K562 (cell line): ENCODE measurements around the gene TUT7. TPM values are rescaled to one million over a fixed set of nuclear protein-coding genes. Genes with fewer than 3 reads are reported as not detected.
"Not testable (repeated sequence)": the region's sequence is repeated elsewhere in the genome, so short reads cannot be mapped to it uniquely, and the experiment has no call there.

Experiments used
- ATAC-seq: fragments of 200-7000 bp; cut with Tn5 transposase; 3 replicates; pipeline ENCODE4 v1.9.1; 2020; ENCODE audit warnings: moderate library complexity
- BruUV-seq: library from RNA; stranded (reverse); fragments of 400-500 nt; replicated peaks from 2 replicates; lab custom pipeline; 2021; lab: Mats Ljungman, UMichigan
- CTCF ChIA-PET: fragments of 300-600 bp; formaldehyde crosslinking; extraction: SDS; loops from one replicate; lab custom pipeline; 2021; ENCODE audit warnings: low intra/inter-chr PET ratio; lab: Yijun Ruan, JAX
- POLR2A ChIA-PET: fragments of 300-600, 350-650 bp; sonication (Branson Sonifier 250); formaldehyde crosslinking; extraction: SDS; loops from one replicate; lab custom pipeline; 2021; ENCODE audit warnings: antibody characterized with exemption, inconsistent platforms; lab: Yijun Ruan, JAX
- DNase-seq, 4 experiments: peaks; one replicate each; pipeline versions ENCODE4 v3.0.0 to v3.0.0-alpha.2; 2011 to 2018; ENCODE audit warnings: low spot score in 3 of 4, mixed read lengths in 3 of 4; ENCODE audit errors: extremely low read depth in 1 of 4
- FAIRE-seq: peaks from 2 replicates; lab custom pipeline; 2011; peaks lifted over from hg19 to GRCh38; lab: Jason Lieb, UNC
- H2AFZ ChIP-seq: 2 replicates; pipeline ENCODE4 v1.6.0; 2011; ENCODE audit warnings: low read depth, low read length, control low read depth, inconsistent platforms
- H3K27ac ChIP-seq: fragments of 200-600 bp; 3 replicates; pipeline ENCODE4 v1.8.0; 2011; ENCODE audit warnings: low read depth, mild to moderate bottlenecking, control low read depth, inconsistent platforms, low read length, moderate library complexity, mixed read lengths; ENCODE audit errors: extremely low read depth
- H3K27me3 ChIP-seq, 2 experiments: fragments of 300-600 bp in 1 of 2; 2 replicates in 1 of 2; 3 replicates in 1 of 2; pipeline versions ENCODE4 v1.6.0 to v1.8.0; 2011; ENCODE audit warnings: inconsistent platforms in 2 of 2, low read length in 2 of 2, mild to moderate bottlenecking in 1 of 2, mixed read lengths in 1 of 2, moderate library complexity in 1 of 2; ENCODE audit not compliant: control insufficient read depth in 2 of 2, insufficient read depth in 2 of 2
- H3K36me3 ChIP-seq: fragments of 300-600 bp; 3 replicates; pipeline ENCODE4 v1.8.0; 2011; ENCODE audit warnings: mild to moderate bottlenecking, low read length, inconsistent platforms; ENCODE audit not compliant: control insufficient read depth, insufficient read depth
- H3K4me1 ChIP-seq, 2 experiments: fragments of 200-600 bp in 1 of 2; replicated peaks in 1 of 2; 2 replicates in 1 of 2; 3 replicates in 1 of 2; pipeline versions ENCODE4 v1.5.1 to v1.8.0; 2011; ENCODE audit warnings: inconsistent platforms in 2 of 2, low read length in 2 of 2, mild to moderate bottlenecking in 1 of 2, mixed read lengths in 1 of 2, moderate library complexity in 1 of 2; ENCODE audit not compliant: control insufficient read depth in 2 of 2, insufficient read depth in 2 of 2
- H3K4me2 ChIP-seq: 2 replicates; pipeline ENCODE4 v1.6.1; 2011; ENCODE audit warnings: low read length, control low read depth, inconsistent platforms, mixed read lengths; ENCODE audit not compliant: insufficient read depth
- H3K4me3 ChIP-seq: fragments of 200-600 bp; sonication (generic), shearing (Covaris generic); 2 replicates; pipeline ENCODE4 v1.5.1; 2016; ENCODE audit warnings: control low read depth, inconsistent platforms
- H3K79me2 ChIP-seq: fragments of 200-600 bp; 3 replicates; pipeline ENCODE4 v1.8.0; 2011; ENCODE audit warnings: low read length, inconsistent platforms; ENCODE audit not compliant: control insufficient read depth, insufficient read depth
- H3K9ac ChIP-seq, 2 experiments: 2 replicates each; pipeline versions ENCODE4 v1.6.0 to v1.6.1; 2011; ENCODE audit warnings: low read depth in 2 of 2, low read length in 2 of 2, control low read depth in 1 of 2, inconsistent platforms in 1 of 2, mild to moderate bottlenecking in 1 of 2, mixed read lengths in 1 of 2; ENCODE audit not compliant: insufficient read depth in 1 of 2
- H3K9me1 ChIP-seq: one replicate; pipeline ENCODE4 v1.6.0; 2011; ENCODE audit warnings: inconsistent platforms, mild to moderate bottlenecking, low read length, moderate library complexity; ENCODE audit not compliant: control insufficient read depth, insufficient read depth
- H3K9me3 ChIP-seq: replicated peaks from 2 replicates; pipeline ENCODE4 v1.5.1; 2011; ENCODE audit warnings: low read depth, low read length, inconsistent platforms; ENCODE audit not compliant: control insufficient read depth, insufficient read depth
- H4K20me1 ChIP-seq: replicated peaks from 2 replicates; pipeline ENCODE4 v1.6.1; 2011; ENCODE audit warnings: low read length, inconsistent platforms, mixed read lengths; ENCODE audit not compliant: control insufficient read depth, insufficient read depth
- CGGBP1 ChIP-seq: fragments of 250-450 bp; sonication (Bioruptor Pico); IDR thresholded peaks from 2 replicates; pipeline ENCODE4 v1.9.0; 2021; ENCODE audit warnings: mild to moderate bottlenecking
- EP300 ChIP-seq: IDR thresholded peaks from 2 replicates; pipeline ENCODE4 v1.6.1; 2012; ENCODE audit warnings: low read length, improper control_type of control experiment
- ETV5 ChIP-seq: sonication (generic); formaldehyde crosslinking; IDR thresholded peaks from 2 replicates; pipeline ENCODE4 v1.4.0; 2020; ENCODE audit warnings: low read depth, mild to moderate bottlenecking, missing genetic modification reagents
- HDAC8 ChIP-seq: fragments of 450-650 bp; IDR thresholded peaks from 2 replicates; pipeline ENCODE4 v1.6.1; 2016; ENCODE audit warnings: mild to moderate bottlenecking, missing genetic modification characterization, moderate library complexity, missing compliant biosample characterization
- HDGF ChIP-seq: fragments of 450-650 bp; IDR thresholded peaks from 2 replicates; pipeline ENCODE4 v1.6.1; 2016
- MAFF ChIP-seq: IDR thresholded peaks from 2 replicates; pipeline ENCODE4 v1.6.1; 2012; ENCODE audit warnings: low read length, improper control_type of control experiment
- PTRF ChIP-seq: fragments of 450-650 bp; IDR thresholded peaks from 2 replicates; pipeline ENCODE4 v1.6.1; 2016; ENCODE audit warnings: mild to moderate bottlenecking, missing genetic modification characterization, missing compliant biosample characterization
- TAF15 ChIP-seq: fragments of 200-400 bp; formaldehyde crosslinking; IDR thresholded peaks from 2 replicates; pipeline ENCODE4 v1.6.1; 2017; ENCODE audit warnings: mild to moderate bottlenecking, low read depth, low read length, moderate library complexity
- ZBTB5 ChIP-seq: fragments of 450-650 bp; IDR thresholded peaks from 2 replicates; pipeline ENCODE4 v1.6.1; 2017; ENCODE audit warnings: antibody characterized with exemption
- WGBS: fragments of 100-300 bp; shearing (Covaris generic); methylation state at CpG from one replicate; pipeline ENCODE4 v1.1.6; 2016; ENCODE audit warnings: low coverage, mixed read lengths; ENCODE audit not compliant: insufficient coverage; ENCODE audit errors: missing lambda C conversion rate; 5-methylcytosine and 5-hydroxymethylcytosine counted together
- in situ Hi-C: fragments of 300-500 bp; cut with MboI; formaldehyde crosslinking; loops from 4 replicates; pipeline ENCODE4 v1.15.0; 2018; ENCODE audit warnings: inconsistent platforms, mixed read lengths
- intact Hi-C: fragments of 100-400 bp; cut with micrococcal nuclease; formaldehyde crosslinking; loops from 2 replicates; pipeline ENCODE4 v1.14.2; 2022
- polyA plus RNA-seq, 8 experiments: library from polyadenylated mRNA; depleted of rRNA in 4 of 8; stranded (reverse) in 5 of 8; unstranded in 3 of 8; fragments of >200 nt; fragmentation: Nextera tagmentation in 2 of 8; fragmentation: Illumina TruSeq in 1 of 8; extraction: Ambion mirVana in 2 of 8; extraction: Trizol in 1 of 8; gene quantifications; 2 replicates each; pipeline versions ENCODE4 v1.2.1 to v1.2.3, GENCODE V29; 2011 to 2014; ENCODE audit warnings: inconsistent platforms in 1 of 8, missing spikeins in 1 of 8
- total RNA-seq, 7 experiments: library from RNA; depleted of rRNA in 6 of 7; stranded (reverse); fragments of >200 nt in 6 of 7; fragmentation: Illumina TruSeq in 2 of 7; extraction: Trizol in 2 of 7; gene quantifications; 2 replicates each; pipeline versions ENCODE4 v1.2.1 to v1.2.3, GENCODE V29; 2011 to 2021; ENCODE audit warnings: low replicate concordance in 1 of 7
- TF ChIP-seq, protein P1 (sequence below): sonication (generic); formaldehyde crosslinking; IDR thresholded peaks from 2 replicates; pipeline ENCODE4 v1.8.0; 2022; ENCODE audit warnings: mild to moderate bottlenecking, low read depth, missing genetic modification reagents

The TUT7 gene
- total and polyA plus RNA-seq, 9 of the 15 experiments (the other 6 are each of a cell fraction or from before 2014, with no cell fraction given) = 5.9 to 26.9 (median 15.2) TPM

DNA sequence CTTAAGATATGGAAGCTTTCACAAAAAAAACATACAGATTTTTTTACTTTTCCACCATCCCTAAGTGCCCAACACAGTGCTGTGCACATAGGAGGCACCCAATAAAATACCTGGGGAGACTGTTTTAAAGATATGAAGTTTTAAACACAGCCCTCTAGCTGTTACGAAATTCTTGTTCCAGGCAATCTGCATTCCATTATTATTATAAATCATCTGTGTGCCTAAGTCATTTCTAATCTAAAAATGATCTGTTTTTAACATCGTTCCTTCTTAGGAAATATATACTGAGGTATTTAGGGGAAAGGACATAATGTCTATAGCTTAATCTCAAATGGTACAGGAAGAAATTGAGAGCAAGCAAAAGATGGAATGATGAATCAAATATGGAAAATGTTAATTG is 39.1 kb downstream of the TUT7 start (continued):
- no peak for TF ChIP-seq EP300

GRCh38 chr9:86312959-86313358 is 41.3 kb downstream of the TUT7 start:
- H3K9ac ChIP-seq, H3K4me2 ChIP-seq, in situ Hi-C loops, H3K9me1 ChIP-seq, H4K20me1 ChIP-seq, H3K9me3 ChIP-seq, DNase-seq, H3K27me3 ChIP-seq, FAIRE-seq, H3K79me2 ChIP-seq, BruUV-seq, CTCF ChIA-PET, H3K27ac ChIP-seq, H2AFZ ChIP-seq, intact Hi-C loops, POLR2A ChIA-PET, H3K4me1 ChIP-seq, H3K4me3 ChIP-seq, ATAC-seq: not testable (repeated sequence)
- WGBS = 100% methylated on average over 1 of the region's 2 CpGs
- H3K36me3 ChIP-seq = peaks cover 69% of the 10 kb centered on the region; the same call in 2 of the 3 replicates

GRCh38 chr9:86308687-86309086 is 45.5 kb downstream of the TUT7 start:
- intact Hi-C loops = no loop called here
- H3K36me3 ChIP-seq = peaks cover 65% of the 10 kb centered on the region; the same call in 2 of the 3 replicates
- no peak overlapping the region for H3K4me2 ChIP-seq
- no peak overlapping the region for H3K4me3 ChIP-seq
- in situ Hi-C loops = no loop called here
- ATAC-seq (no peak), FAIRE-seq (no peak), DNase-seq (no peak)
- ChIA-PET POLR2A (no interaction called here), CTCF (no interaction called here)
- 100% methylated on average over 1 of the region's 1 CpG for WGBS
- BruUV-seq = no TSS peak
- H3K9ac ChIP-seq = no peak overlapping the region
- H3K27me3 ChIP-seq = no peaks in the 10 kb centered on the region
- H3K4me1 ChIP-seq = no peaks in the 10 kb centered on the region
- H4K20me1 ChIP-seq = no peaks in the 10 kb centered on the region
- no peaks in the 10 kb centered on the region for H3K9me1 ChIP-seq
- H3K9me3 ChIP-seq = no peaks in the 10 kb centered on the region
- no peaks in the 10 kb centered on the region for H3K79me2 ChIP-seq
- H2AFZ ChIP-seq = no peak overlapping the region
- no peak overlapping the region for H3K27ac ChIP-seq
- TF ChIP-seq TAF15 = no peak
- TF ChIP-seq ZBTB5 = no peak
- no peak for TF ChIP-seq MAFF
- TF ChIP-seq, protein P1, sequence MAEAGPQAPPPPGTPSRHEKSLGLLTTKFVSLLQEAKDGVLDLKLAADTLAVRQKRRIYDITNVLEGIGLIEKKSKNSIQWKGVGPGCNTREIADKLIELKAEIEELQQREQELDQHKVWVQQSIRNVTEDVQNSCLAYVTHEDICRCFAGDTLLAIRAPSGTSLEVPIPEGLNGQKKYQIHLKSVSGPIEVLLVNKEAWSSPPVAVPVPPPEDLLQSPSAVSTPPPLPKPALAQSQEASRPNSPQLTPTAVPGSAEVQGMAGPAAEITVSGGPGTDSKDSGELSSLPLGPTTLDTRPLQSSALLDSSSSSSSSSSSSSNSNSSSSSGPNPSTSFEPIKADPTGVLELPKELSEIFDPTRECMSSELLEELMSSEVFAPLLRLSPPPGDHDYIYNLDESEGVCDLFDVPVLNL (CRISPR knock-in tag) = no peak
- no peak for TF ChIP-seq HDAC8 (tag)
- TF ChIP-seq CGGBP1 (CRISPR knock-in tag) = no peak
- TF ChIP-seq HDGF = no peak
- TF ChIP-seq ETV5 (CRISPR knock-in tag) = no peak
- TF ChIP-seq PTRF (tag) = no peak
